Skeletal muscle cell (primary cell): ENCODE data around the gene ARHGAP6.

Experiments used
- DNase-seq: peaks from one replicate; pipeline ENCODE4 v3.0.0-alpha.2; 2010; ENCODE audit warnings: low read depth
- H3K4me3 ChIP-seq: 2 replicates; pipeline ENCODE4 v1.5.1; 2011; ENCODE audit warnings: low read depth, mild to moderate bottlenecking, control low read depth, low read length, moderate library complexity

ARHGAP6 gene

GRCh38 chrX:11438767-11439166, 227.0 kb downstream of the ARHGAP6 start:
- DNase-seq = peak; percentile 41
- no peak overlapping the region for H3K4me3 ChIP-seq

DNA sequence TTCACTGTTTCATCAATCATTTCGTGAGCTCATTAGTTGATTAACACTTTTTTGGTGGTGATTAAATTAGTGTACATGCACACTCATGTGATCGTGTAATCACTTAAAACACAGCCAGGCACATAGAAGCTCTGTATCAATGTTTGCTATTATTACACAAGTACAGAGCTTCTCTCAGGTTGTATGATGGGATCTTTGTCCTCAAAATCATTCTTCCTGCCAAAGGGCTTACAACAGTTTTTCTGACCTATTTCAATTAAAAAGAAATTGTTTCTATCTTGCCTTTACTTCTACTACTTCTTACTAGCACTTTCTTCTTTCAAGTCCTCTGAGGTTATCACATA, 227.4 kb downstream of the ARHGAP6 start:
- no peak for DNase-seq
- H3K4me3 ChIP-seq = no peak overlapping the region

DNA sequence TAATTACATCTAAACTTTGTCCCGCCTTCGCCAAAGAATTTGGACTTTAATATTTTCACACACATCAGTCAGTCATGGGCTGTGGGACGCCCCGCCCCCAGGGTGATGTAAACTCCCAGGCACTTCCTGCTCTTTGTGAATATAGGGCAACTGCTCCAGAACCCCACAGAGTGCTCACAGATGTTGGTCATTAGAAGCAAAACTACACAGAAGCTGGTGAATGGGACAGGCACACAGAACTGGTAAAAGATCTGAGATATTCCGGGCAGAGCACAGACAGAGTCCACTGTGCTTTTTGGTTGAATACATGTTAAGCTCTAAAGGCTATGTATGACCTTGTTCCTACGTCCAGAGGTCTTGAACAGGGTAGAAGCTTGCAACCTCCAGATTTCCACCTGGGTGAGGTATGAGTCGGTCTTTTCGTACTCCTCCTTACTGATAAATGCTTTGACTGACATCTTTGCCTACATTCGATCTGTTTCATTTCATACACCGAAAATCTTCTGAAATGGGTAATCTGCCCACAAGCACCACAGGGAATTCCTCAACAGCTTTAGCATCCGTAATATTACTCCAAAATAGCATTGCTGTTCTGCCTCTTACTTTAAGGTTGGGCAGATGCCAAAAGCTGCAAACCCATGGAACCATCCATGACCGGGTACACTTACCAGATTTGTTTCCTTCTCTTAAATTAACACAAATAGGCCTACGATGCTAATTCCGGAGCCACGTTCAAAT, 227.9 kb downstream of the ARHGAP6 start:
- DNase-seq = no peak
- no peak overlapping the region for H3K4me3 ChIP-seq

DNA sequence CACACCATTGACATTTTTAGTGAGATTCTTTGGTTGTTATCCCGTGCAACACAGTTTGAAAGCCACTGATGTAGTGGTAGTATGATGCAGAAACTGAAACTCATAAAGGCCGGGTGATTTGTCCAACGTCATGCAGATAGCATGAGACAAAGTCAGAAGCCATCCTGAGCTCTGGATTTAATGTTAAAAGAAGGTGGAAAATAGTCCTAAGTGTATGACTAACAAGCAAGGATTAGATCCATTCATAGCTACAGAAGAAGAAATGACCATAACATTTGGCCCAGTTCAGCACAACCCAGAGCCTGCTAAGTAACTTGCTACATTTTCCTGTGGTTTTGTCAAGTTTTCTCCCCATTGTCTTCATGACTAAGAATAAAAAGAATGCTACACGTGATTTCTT, 230.2 kb downstream of the ARHGAP6 start:
- peak; percentile 67 for DNase-seq
- no peak overlapping the region for H3K4me3 ChIP-seq

DNA sequence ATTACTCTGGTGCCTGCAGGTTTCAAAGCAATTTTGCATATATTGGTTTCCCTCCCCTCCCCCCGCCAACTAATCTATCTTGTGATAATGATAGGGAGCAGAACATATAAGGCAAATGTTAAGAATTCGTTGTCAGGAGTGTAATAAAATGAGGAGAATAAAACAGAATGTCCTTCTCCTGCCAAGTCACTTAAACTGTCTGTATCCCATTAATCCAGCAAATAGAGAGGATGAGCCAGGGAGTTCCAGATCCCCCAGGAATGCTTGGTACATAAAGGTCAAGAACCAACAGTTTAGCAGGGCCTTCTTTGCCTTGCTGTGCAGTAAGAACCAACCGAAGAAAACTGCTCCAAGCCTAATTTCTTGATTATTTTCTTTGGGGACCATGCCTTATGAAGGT, 231.1 kb downstream of the ARHGAP6 start:
- no peak for DNase-seq
- H3K4me3 ChIP-seq = no peak overlapping the region

- no peak for DNase-seq
- H3K4me3 ChIP-seq = no peak overlapping the region
These were observed 233.9 kb downstream of the ARHGAP6 start for GRCh38 chrX:11431786-11432185.

DNA sequence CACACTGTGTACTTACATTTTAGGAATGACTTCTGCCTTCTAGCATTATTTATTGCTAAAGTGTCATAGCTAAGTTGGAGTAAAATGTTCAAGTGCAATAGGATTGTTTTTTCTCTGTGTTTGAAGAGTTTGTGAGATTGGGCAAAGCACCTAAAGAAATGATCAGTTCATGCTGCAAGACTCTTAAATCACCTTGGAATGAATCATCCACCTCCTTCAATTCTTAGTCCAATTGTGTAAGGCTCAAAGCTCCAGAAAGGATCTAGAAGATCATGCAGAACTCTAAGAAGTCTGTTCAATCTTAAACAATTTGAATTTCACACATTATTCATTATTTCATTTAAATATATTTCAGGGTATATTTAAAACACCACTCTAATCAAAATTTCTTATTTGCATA, 235.4 kb downstream of the ARHGAP6 start:
- DNase-seq = no peak
- H3K4me3 ChIP-seq = no peak overlapping the region

DNA sequence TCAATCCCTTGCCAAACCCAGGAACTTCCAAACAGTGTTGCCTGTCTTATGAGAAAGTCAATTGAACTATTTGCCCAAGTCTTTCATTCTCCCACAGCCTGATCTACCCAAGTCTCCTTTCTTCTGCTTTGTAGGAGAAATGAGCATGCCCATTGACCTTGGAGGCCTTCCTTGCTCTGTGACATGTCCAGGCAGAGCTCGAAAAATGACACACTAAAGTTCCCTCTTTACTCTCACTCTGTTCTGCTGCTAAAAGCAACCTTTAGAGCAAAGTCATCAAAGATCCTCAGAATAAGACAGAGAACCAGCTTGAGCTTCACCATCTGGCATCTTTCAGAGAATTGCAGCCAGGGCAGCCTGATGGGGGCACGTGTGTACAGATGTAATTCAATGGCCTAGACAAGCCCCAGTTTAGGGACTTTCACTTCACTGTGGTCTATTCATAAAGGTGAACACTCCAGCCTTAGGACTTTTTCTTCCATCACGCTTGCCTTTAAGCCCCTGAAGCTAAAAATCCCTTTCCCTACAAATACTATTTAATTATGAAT, 236.1 kb downstream of the ARHGAP6 start:
- H3K4me3 ChIP-seq = no peak overlapping the region
- no peak for DNase-seq

DNA sequence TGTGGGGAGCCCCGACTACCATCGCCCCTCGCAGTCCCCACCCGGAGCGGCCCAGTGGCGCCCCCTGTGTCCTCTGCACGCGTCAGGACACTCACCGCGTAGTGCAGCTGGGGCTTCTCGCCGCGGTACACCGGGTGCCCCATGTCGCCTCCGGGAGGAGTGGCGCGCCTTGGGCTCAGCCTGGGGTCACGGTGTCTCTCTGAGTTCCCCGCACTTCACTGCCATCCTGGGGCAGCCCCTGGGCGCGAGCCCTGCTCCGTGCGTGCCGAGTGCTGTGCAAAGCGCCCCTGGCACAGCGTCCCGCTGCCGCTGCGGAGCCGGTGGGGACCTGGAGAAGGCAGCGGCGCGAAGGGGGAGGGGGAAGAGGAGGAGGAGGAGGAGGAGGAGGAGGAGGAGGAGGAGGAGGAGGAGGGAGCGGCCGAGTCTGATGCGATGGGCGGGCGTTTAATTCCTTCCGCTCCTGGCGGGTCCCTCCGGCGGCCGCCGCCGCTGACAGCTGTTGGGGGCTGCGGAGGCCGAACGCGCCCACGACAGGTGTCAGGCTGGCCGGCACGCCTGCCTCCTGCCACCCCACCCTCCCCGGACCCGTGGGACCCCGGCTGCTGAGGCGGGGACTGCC, 238.2 kb downstream of the ARHGAP6 start:
- DNase-seq = no peak
- H3K4me3 ChIP-seq = peak overlapping the region; percentile 57

DNA sequence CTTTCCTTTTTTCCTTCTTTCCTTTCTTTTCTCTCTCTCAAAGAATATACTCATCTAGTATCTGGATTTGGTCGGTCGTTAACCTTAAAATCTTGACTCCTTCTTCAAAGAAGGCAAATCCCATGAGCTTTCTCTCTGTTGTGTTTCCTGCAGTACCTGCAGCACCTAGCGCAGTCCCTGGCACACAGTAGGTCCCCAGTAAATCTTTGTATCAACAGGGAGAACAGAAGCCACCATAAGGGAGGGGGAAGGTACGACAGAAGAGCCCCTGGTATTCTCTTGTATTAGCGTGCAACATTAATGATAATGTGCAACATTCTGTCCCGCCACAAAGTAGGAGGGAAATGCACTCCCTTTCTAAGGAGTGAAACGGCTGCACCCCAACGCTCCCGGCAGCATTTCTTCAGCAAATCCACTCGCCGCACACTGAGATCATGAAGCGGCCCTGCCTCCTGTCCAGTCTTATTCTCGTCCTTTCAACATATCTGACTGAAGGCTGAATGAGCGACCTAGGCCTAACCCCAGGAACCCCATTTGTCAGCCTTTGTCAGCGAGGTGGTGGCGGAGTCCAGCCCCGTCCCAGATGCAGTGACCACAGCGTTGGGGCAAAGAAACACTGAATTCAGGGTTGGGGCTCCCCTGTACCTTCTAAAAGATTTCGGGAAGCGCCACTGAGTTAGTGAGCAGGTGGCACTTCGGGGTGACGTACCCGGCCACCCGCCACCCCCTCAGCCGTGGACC, 238.8 kb downstream of the ARHGAP6 start:
- peak overlapping the region; percentile 57 for H3K4me3 ChIP-seq
- DNase-seq = no peak

DNA sequence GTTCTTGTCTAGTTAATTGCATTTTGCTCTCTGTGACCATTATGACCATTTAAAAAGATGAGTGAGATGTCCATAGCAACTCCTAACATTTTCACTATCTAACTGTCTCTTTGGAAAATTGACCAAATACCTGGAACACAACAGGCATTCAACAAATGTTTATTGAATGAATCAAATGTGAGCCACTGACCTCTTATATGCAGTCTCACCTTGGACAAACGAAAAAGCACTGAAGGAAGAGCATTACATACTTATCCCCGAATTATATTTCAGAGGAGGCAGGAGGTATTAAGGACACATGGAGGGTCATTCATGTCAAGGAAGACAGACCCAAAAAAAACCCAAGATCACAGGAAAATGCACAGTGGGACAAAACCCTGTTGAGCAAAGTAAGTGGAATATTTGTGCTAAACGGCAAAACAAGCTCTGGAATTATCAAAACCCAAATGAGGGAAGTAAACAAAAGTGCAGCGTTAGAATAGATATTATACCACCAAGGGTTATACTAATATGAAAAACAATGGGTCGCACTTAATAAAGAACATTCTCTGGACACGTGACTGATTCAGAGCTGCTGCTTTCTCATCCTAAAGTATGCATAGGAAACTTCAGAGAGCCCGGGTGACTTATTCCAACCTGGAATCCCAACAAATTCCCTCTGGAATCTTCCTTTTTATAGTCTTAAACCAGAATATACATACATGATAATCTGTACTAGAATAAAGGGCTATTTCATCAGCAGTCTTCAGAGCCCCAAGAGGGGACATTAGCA, 240.6 kb downstream of the ARHGAP6 start:
- H3K4me3 ChIP-seq = no peak overlapping the region
- DNase-seq = no peak

GRCh38 chrX:11423949-11424348, 241.8 kb downstream of the ARHGAP6 start:
- no peak overlapping the region for H3K4me3 ChIP-seq
- DNase-seq = no peak

GRCh38 chrX:11423362-11423818, 242.3 kb downstream of the ARHGAP6 start:
- H3K4me3 ChIP-seq = no peak overlapping the region
- DNase-seq = no peak

DNA sequence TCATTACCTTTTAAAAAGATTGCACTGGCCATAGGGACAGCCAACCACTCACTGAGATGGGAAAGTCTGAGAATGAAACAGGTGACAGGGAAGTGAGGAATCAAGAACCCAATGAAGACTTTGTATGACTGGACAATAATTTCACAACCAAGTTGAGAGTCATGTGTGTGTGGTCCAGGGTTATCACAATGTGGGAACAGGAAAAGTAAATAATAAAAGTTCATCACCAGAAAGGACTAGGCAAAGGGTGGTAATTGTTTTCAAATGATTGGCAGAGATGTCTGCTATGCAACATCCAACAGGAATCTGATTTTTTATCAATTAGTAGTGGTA, 243.2 kb downstream of the ARHGAP6 start:
- DNase-seq = no peak

GRCh38 chrX:11421805-11422524, 243.8 kb downstream of the ARHGAP6 start:
- H3K4me3 ChIP-seq = no peak overlapping the region

More for the DNA sequence above, 243.2 kb downstream of the ARHGAP6 start:
- no peak overlapping the region for H3K4me3 ChIP-seq

GRCh38 chrX:11420851-11421250, 244.9 kb downstream of the ARHGAP6 start:
- DNase-seq = no peak
- no peak overlapping the region for H3K4me3 ChIP-seq

More at GRCh38 chrX:11421805-11422524, 243.8 kb downstream of the ARHGAP6 start:
- DNase-seq = no peak

- no peak overlapping the region for H3K4me3 ChIP-seq
- DNase-seq = no peak
These were observed 246.6 kb downstream of the ARHGAP6 start for GRCh38 chrX:11419102-11419501.

DNA sequence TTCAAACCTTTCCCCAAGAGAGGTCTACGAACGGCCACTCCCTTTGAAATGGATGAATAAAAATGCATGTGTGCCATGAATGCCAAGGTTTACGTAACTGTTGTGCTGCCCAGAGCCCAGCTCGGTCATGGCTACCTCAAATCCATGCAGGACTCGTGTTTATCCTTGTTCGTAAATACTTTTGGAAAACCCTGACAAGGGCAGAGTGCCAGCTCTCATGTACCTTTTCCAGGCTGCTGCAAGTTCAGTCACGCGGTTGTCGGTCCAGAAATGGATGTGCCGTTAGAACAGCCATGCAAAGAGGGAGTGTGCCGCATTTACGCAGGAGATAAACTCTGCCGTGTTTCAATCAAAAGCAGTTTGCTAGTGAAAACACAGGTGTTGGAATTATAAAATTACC, 249.1 kb downstream of the ARHGAP6 start:
- no peak for DNase-seq
- no peak overlapping the region for H3K4me3 ChIP-seq

DNA sequence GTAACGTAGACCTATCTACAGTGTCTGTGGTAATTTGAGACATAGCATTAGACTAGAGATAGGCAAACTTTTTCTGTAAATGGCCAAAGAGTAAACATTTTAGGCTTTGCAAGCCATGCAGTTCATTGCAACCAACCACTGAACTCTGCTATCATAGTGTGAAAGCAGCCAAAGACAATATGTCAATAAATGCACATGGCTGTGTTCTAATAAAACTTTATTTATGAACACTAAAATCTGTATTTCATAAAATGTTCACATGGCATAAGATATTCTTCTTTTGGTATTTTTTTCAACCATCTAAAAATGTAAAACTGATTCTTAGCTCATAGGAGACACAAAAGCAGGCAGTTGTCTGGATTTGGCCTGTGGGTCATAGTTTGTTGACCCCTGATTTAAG, 251.6 kb downstream of the ARHGAP6 start:
- no peak overlapping the region for H3K4me3 ChIP-seq
- DNase-seq = no peak
